Measurements from ENCODE around the gene SIGMAR1.
"Not testable (repeated sequence)": the region's sequence is repeated elsewhere in the genome, so short reads cannot be mapped to it uniquely, and the experiment has no call there.

Gene SIGMAR1

DNA sequence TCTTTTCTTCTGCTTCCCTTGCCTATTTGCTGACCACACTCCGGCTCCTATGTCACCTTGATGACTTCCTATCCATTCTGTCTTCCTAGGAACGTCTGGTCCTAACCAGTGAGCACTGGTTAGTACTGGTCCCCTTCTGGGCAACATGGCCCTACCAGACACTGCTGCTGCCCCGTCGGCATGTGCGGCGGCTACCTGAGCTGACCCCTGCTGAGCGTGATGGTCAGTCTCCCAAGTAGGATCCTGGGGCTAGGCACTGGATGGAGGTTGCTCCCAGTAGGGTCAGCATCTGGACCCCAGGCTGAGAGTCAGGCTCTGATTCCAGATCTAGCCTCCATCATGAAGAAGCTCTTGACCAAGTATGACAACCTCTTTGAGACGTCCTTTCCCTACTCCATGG lies 11.1 kb upstream of the SIGMAR1 start:
- no peak for DNase-seq (ENCODE audit: low spot score)
- TF ChIP-seq, protein P1, sequence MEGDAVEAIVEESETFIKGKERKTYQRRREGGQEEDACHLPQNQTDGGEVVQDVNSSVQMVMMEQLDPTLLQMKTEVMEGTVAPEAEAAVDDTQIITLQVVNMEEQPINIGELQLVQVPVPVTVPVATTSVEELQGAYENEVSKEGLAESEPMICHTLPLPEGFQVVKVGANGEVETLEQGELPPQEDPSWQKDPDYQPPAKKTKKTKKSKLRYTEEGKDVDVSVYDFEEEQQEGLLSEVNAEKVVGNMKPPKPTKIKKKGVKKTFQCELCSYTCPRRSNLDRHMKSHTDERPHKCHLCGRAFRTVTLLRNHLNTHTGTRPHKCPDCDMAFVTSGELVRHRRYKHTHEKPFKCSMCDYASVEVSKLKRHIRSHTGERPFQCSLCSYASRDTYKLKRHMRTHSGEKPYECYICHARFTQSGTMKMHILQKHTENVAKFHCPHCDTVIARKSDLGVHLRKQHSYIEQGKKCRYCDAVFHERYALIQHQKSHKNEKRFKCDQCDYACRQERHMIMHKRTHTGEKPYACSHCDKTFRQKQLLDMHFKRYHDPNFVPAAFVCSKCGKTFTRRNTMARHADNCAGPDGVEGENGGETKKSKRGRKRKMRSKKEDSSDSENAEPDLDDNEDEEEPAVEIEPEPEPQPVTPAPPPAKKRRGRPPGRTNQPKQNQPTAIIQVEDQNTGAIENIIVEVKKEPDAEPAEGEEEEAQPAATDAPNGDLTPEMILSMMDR (IDR thresholded peaks at IDR 0.05; ENCODE audit: extremely low read depth, missing control alignments), result no peak

DNA sequence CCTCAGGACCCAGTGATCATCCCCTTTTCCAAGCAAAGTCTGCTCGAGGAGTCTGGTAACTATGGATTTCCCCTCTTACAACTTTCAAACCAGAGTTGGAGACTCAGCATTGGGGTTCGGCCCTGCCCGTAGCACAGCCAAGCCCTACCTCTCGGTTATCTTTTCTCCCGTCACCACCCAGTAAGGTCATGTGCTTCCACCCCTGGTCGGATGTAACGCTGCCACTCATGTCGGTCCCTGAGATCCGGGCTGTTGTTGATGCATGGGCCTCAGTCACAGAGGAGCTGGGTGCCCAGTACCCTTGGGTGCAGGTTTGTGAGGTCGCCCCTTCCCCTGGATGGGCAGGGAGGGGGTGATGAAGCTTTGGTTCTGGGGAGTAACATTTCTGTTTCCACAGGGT lies 10.1 kb upstream of the SIGMAR1 start:
- TF ChIP-seq, protein P1 (IDR thresholded peaks at IDR 0.05; ENCODE audit: extremely low read depth, missing control alignments), result no peak
- DNase-seq (ENCODE audit: low spot score), result no peak

DNA sequence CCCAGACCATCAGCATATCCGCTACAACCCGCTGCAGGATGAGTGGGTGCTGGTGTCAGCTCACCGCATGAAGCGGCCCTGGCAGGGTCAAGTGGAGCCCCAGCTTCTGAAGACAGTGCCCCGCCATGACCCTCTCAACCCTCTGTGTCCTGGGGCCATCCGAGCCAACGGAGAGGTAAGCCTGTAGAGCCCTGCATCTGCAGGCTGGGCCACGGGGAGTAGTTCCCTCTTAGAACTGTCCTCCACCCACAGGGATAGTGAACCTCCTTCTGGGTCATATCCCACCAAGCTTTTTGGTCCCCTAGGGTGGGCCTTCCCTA lies 9.5 kb upstream of the SIGMAR1 start:
- TF ChIP-seq, protein P1 (IDR thresholded peaks at IDR 0.05; ENCODE audit: extremely low read depth, missing control alignments), result no peak
- no peak for DNase-seq (ENCODE audit: low spot score)

DNA sequence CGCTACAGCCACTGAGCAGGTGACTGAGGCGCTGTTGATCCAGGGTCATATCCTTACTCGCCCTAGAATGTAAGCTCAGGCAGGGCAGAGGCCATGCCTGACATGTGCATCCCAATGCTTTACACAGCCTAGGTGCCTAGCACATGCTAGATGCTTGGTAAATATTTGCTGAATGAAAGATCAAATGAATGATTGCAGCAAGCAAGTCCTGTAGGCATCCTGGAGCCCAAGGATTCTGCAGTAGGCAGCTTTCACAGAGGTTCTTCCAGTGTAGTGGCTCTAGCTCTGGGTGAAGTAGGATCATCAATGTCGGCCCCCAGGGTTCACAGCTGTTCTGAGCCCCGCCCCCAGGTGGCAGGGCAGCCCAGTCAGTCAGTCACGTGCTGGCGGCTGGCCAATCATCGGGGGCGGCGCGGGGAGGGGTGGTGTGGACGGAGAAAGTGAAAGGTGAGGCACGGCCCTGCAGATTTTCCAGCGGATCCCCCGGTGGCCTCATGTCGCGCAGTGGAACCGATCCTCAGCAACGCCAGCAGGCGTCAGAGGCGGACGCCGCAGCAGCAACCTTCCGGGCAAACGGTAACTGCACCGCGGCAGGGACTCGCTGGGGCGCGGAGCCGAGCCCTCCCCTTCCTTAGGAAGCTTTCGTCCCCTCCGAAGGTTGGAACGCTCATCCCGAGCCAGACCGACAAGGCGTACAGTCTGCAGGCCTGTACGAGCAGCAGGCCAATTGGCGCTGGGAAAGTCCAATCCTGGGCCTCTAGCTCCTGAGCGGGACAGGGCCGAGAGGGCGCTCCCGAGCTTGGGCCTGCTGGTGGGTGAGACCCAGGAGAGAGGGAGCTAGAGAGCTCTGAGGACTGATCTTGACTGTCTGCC lies 8.9 kb upstream of the SIGMAR1 start, which contains the start of gene GALT:
TSS of gene GALT (plus strand) at position 465 of the 873 bp plus-strand sequence. CDS start at position 495, 30 bp downstream.
- DNase-seq (ENCODE audit: low spot score), result peak; percentile 97
- TF ChIP-seq, protein P1 (IDR thresholded peaks at IDR 0.05; ENCODE audit: extremely low read depth, missing control alignments), result peak; percentile 42

DNA sequence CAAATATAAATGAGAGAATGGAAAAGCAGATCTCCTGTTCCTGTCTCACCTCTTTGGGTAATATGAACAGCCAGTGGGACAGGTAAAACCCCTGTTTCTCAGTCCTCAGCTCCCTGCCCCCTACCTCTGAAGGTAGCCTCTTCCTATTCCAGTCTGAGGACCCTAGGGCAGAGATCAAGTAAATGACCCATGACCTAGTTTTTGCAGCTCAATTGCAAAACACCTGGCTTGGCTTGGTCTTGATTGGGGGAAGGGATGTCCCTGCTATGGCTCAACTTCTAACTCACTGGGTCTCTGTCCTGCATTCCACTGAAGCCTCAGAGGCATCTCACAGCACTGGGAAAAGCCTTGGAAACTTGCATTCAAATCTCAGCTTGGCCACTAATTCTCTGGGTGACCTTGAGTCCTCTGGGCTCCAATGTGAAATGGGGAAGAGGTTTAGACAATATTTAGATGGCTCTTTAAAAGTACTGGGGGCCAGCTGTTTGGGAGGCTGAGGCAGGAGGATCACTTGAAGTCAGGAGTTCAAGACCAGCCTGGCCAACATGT lies 7.3 kb upstream of the SIGMAR1 start:
- TF ChIP-seq, protein P1 (IDR thresholded peaks at IDR 0.05; ENCODE audit: extremely low read depth, missing control alignments), result no peak
- no peak for DNase-seq (ENCODE audit: low spot score)

DNA sequence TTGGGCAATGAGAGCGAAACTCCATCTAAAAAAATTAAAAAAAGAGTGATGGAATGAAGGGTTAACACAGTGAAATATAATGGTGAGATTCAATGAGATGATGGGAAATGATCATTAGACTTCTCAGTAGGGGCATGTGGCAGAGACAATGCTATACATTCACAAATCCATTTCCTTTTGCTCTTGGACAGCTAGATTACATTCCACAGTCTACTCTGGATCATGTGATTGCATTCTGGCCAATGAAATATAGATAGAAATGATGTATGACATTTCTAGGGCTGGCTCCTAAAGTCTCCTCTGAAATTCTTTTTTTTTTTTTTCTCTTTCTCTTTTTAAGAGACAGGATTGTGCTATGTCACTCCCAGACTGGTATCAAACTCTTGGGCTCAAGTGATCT lies 5.1 kb upstream of the SIGMAR1 start:
- no peak for DNase-seq (ENCODE audit: low spot score)

DNA sequence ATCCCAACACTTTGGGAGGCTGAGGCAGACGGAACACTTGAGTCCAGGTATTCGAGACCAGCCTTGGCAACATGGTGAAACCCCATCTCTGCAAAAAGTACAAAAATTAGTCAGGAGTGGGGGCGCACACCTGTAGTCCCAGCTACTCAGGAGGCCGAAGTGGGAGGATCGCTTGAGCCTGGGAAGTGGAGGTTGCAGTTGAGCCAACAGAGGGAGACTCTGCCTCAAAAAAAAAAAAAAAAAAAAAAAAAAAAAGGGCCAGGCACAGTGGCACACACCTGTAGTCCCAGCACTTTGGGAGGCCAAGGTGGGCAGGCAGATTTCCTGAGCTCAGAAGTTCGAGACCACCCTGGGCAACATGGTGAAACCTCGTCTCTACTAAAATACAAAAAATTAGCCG lies 1.7 kb upstream of the SIGMAR1 start:
- DNase-seq (ENCODE audit: low spot score), result not testable (repeated sequence)

More for the DNA sequence above, 5.1 kb upstream of the SIGMAR1 start:
- TF ChIP-seq, protein P1 (IDR thresholded peaks at IDR 0.05; ENCODE audit: extremely low read depth, missing control alignments), result no peak

DNA sequence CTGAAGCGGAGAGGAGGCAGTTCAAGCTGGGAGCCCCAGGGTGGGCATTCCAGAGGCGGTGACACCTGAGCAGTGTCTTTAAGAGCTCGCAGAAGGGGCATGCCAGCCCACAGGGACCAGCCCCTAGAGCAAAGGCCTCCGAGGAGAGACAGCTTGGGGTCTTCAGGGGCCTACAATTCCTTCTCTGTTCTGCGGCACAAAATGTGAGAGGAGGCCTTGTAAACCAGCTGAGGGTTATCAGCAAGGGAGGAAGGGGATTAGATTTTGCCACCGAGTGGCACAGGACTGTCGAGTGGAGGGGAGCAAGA lies 505 bp upstream of the SIGMAR1 start:
- DNase-seq (ENCODE audit: low spot score), result no peak
- TF ChIP-seq, protein P1 (IDR thresholded peaks at IDR 0.05; ENCODE audit: extremely low read depth, missing control alignments), result no peak

All from GM20000 (cell line).